Mucosa of descending colon (tissue), 3 donors: Measurements from ENCODE around the gene CST2. TPM values are rescaled to one million over a fixed set of nuclear protein-coding genes. Genes with fewer than 3 reads are reported as not detected.

Experiments used
- ATAC-seq: fragments of 200-7000 bp; cut with Tn5 transposase; one replicate; pipeline ENCODE4 v1.9.1; 2020; ENCODE audit warnings: mild to moderate bottlenecking, moderate library complexity
- DNase-seq, 3 donors: peaks; one replicate each; pipeline ENCODE4 v3.0.0-alpha.2; 2020
- H3K36me3 ChIP-seq: fragments of 200-600 bp; one replicate; pipeline ENCODE4 v1.8.0; 2021; ENCODE audit warnings: low read depth, mild to moderate bottlenecking
- H3K4me1 ChIP-seq: fragments of 200-600 bp; one replicate; pipeline ENCODE4 v1.8.0; 2021; ENCODE audit warnings: low read depth, mild to moderate bottlenecking
- H3K4me3 ChIP-seq: fragments of 200-600 bp; one replicate; pipeline ENCODE4 v1.8.0; 2021; ENCODE audit warnings: mild to moderate bottlenecking
- H3K9me3 ChIP-seq: fragments of 200-600 bp; one replicate; pipeline ENCODE4 v1.8.0; 2021; ENCODE audit warnings: mild to moderate bottlenecking
- intact Hi-C, 2 donors: fragments of 100-400 bp; cut with DNase I in 1 of 2; cut with micrococcal nuclease in 1 of 2; formaldehyde crosslinking; loops; one replicate each; pipeline versions ENCODE4 v1.11.0 to v1.11.1; 2022; cut with DNase I, micrococcal nuclease
- long read RNA-seq, 2 donors: library from polyadenylated mRNA; unstranded; transcript quantifications; one replicate each; pipeline ENCODE4 v2.0.0, GENCODE V29; 2019 to 2021
- total RNA-seq, 3 donors: library from RNA; stranded (reverse); fragmentation: NEBNext Ultra II Directional in 2 of 3; extraction: Animal tissue kit (Norgen Biotek cat#: 25700) in 2 of 3; gene quantifications; one replicate each; pipeline versions ENCODE4 v1.2.1 to v1.2.4, GENCODE V29; 2021 to 2023
- TF ChIP-seq, protein P1 (sequence below): fragments of 200-600 bp; IDR thresholded peaks from one replicate; pipeline ENCODE4 v1.8.0; 2022; ENCODE audit warnings: antibody characterized with exemption, mild to moderate bottlenecking
- donor health status: DM: no; HTN: no; CAD: no; lungs with moderate emphysema.
- donor health status: DM: no; HTN: no; CAD: no.
- donor health status: DM: no; HTN: yes; CAD: no.

CST2 gene, protein sequence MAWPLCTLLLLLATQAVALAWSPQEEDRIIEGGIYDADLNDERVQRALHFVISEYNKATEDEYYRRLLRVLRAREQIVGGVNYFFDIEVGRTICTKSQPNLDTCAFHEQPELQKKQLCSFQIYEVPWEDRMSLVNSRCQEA
- not detected for total RNA-seq
- long read RNA-seq, donor 1 = 0 reads
- long read RNA-seq, donor 2 = 0 reads

DNA sequence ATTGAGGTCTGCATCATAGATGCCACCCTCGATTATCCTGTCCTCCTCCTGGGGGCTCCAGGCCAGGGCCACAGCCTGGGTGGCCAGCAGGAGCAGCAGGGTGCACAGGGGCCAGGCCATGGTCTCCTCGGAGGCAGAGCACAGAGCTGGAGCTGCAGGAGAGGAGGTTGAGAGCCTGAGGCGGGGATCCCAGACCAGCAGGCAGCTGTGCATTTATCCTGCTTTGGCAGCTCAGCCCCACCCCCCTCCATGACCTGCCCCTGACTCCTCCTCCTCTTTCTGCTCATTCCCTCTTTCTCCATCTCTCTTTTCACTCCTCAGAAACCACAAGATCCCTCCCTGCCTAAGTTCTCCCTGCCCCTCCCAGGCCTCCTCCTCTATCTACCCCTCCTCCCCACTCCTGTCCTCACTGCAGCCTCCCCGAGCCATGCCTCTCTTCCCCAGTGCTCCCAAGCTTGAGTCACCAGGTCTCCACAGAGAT is at the start of gene CST2:
Gene CST2 (minus strand): TSS at position 189 of the 481 bp plus-strand sequence. CDS start 69 bp downstream, at position 120.
- Histone ChIP-seq H3K36me3 (no peaks in the 10 kb centered on the region), H3K4me3 (no peak within 1 kb of the TSS), H3K9me3 (no peaks in the 10 kb centered on the region), H3K4me1 (no peaks in the 10 kb centered on the region)
- intact Hi-C loops = no loop called here
- TF ChIP-seq, protein P1, sequence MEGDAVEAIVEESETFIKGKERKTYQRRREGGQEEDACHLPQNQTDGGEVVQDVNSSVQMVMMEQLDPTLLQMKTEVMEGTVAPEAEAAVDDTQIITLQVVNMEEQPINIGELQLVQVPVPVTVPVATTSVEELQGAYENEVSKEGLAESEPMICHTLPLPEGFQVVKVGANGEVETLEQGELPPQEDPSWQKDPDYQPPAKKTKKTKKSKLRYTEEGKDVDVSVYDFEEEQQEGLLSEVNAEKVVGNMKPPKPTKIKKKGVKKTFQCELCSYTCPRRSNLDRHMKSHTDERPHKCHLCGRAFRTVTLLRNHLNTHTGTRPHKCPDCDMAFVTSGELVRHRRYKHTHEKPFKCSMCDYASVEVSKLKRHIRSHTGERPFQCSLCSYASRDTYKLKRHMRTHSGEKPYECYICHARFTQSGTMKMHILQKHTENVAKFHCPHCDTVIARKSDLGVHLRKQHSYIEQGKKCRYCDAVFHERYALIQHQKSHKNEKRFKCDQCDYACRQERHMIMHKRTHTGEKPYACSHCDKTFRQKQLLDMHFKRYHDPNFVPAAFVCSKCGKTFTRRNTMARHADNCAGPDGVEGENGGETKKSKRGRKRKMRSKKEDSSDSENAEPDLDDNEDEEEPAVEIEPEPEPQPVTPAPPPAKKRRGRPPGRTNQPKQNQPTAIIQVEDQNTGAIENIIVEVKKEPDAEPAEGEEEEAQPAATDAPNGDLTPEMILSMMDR = no peak
- DNase-seq = no peak
- ATAC-seq = no peak

DNA sequence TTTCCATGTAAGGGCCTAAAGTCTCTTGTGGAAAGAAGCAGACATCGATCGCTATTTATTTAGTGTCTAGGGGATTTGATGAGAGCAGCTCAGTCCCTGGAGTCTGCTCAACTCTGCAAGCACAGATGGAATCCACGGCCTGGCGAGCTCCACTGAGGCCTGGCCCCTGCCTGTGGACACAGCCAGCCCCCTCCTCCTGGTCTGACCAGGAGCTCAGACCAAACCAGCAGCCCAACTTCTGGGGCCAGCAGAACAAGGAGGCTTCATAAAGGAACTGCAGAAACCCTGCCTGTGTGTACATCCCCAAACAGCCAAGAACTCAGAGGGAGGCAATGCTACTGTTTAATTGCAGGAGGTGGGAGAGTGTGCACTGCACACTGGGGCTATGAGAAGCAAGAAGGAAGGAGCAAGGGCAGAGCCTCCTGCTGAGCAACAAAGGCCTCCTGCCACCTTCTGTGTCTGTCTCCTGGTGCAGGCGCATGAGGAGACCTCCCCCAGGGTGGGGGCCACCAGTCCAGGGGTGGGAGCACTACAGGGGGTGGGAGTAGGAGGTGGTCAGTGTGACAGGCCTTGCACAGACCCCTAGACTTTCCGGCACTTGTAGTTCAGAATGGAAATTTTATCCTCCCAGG is 49.2 kb upstream of the CST2 start:
- TF ChIP-seq, protein P1 = no peak
- H3K9me3 ChIP-seq = no peaks in the 10 kb centered on the region
- H3K36me3 ChIP-seq = no peaks in the 10 kb centered on the region
- H3K4me3 ChIP-seq = no peak overlapping the region
- DNase-seq (no peak), ATAC-seq (no peak)
- intact Hi-C loops = no loop called here
- no peaks in the 10 kb centered on the region for H3K4me1 ChIP-seq

GRCh38 chr20:23874747-23875146 is 48.2 kb upstream of the CST2 start:
- Histone ChIP-seq H3K36me3 (no peaks in the 10 kb centered on the region), H3K9me3 (no peaks in the 10 kb centered on the region), H3K4me1 (no peaks in the 10 kb centered on the region), H3K4me3 (no peak overlapping the region)
- no peak for DNase-seq
- no peak for ATAC-seq
- intact Hi-C loops = no loop called here
- TF ChIP-seq, protein P1 = no peak

DNA sequence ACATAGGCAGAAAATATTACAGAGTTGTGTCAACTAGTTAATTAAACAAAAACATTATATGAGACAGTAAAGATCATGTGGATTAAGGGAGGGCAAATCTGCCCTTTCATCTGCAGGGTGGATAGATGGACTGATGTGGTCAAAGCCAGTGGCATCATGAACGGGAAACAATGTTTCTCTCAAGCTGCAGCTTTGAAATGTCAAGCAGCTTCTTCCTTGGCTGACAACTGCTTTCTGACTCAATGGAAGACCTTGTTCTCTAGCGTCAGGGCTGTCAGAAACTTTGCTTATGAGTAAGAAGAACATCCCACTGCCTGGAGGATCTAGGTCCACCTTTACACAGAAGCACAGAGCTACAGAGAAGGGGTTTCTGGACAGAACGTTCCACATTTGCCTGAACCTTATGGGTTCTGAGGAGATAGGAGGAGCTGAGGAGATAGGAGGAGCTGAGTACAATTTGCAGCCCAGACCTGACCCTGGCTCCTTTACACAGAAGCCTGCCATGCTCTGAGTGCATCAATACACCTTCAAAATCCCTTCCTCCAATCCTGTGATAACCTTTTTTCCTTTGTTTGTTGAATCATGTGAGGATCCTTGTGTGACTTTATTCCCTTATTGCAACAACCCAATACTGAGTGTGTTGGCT is 47.0 kb upstream of the CST2 start:
- Histone ChIP-seq H3K4me3 (no peak overlapping the region), H3K4me1 (no peaks in the 10 kb centered on the region), H3K36me3 (no peaks in the 10 kb centered on the region), H3K9me3 (no peaks in the 10 kb centered on the region)
- TF ChIP-seq, protein P1 = no peak
- ATAC-seq (no peak), DNase-seq (no peak)
- intact Hi-C loops = no loop called here

DNA sequence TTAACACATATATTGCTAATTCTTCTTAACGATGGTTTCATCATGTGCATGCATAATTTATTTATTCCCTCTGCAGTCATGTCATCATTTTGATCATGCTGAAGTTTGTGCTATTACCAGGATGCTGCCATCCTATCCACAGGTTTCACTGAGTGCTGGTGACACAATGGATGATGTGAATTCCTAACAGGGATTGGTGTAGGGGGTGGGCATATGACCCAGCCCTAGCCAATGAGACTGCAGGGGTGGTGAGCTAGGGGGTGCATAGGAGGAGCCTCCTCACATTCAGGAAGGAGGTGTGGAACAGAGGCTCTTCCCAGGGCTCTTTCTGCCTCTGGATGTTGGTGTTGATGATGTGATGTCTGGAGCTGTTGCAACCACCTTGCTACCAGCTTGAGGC is 45.5 kb upstream of the CST2 start:
- ATAC-seq (no peak), DNase-seq (no peak)
- intact Hi-C loops = no loop called here
- H3K4me3 ChIP-seq = no peak overlapping the region
- no peaks in the 10 kb centered on the region for H3K9me3 ChIP-seq
- no peaks in the 10 kb centered on the region for H3K4me1 ChIP-seq
- H3K36me3 ChIP-seq = no peaks in the 10 kb centered on the region
- TF ChIP-seq, protein P1 = no peak
